PFSK-1 (cell line): ENCODE measurements around the gene ZNF675.

Source experiments
- FOXP2 ChIP-seq: optimal IDR thresholded peaks from 2 replicates; pipeline ENCODE3; 2011; ENCODE audit warnings: borderline replicate concordance, control low read depth, inconsistent platforms; ENCODE audit not compliant: insufficient read depth; ENCODE audit errors: extremely low read length, extremely low read depth
- POLR2AphosphoS5 ChIP-seq: IDR thresholded peaks from 2 replicates; pipeline ENCODE4 v1.6.1; 2012; ENCODE audit warnings: low read depth, mild to moderate bottlenecking, control low read depth, low read length, moderate library complexity
- SIN3A ChIP-seq: IDR thresholded peaks from 2 replicates; pipeline ENCODE4 v1.6.1; 2012; ENCODE audit warnings: mild to moderate bottlenecking, low read length, moderate library complexity, borderline replicate concordance; ENCODE audit not compliant: insufficient read depth
- TAF1 ChIP-seq: IDR thresholded peaks from 2 replicates; pipeline ENCODE4 v1.6.1; 2012; ENCODE audit warnings: low read length, control low read depth, borderline replicate concordance; ENCODE audit not compliant: insufficient read depth
- TF ChIP-seq, protein P1 (sequence below), 2 experiments: IDR thresholded peaks; 2 replicates each; pipeline versions ENCODE4 v1.6.1 to v1.8.0; 2011 to 2012; ENCODE audit warnings: low read depth in 2 of 2, low read length in 2 of 2, control low read depth in 1 of 2, inconsistent platforms in 1 of 2, mild to moderate bottlenecking in 1 of 2, moderate library complexity in 1 of 2; ENCODE audit not compliant: insufficient read depth in 1 of 2

ZNF675 gene

DNA sequence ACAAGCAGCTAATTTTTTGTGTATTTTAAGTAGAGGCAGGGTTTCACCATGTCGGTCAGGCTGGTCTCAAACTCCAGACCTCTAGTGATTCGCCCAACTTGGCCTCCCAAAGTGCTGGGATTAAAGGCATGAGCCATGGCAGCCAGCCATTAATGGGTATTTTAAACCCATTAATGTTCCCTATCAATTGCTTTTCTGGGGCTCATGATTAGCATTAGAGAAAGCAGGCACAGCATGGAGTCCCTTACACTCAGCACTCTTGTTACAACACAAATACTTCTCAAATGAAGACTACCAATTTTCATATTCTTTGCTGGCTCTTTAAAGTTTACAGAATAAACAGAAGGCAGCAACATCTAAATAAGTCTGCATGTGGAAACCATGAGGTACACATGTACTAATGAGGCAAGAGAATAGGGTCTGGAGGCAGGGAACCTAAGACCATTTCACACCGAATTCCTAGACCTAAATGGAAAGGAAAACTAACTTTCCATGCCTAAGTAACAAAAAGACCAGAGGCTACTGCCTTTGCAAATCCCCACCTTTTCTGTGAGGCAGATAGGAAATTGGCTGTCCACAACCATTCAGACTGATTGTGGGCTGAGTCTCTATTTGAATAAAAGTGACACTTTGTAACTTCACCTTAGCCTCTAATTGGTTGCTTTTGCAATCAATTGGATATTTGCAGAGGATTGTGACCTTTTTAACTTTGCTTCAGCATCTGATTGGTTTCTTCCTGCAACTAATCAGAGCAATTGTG is 21.2 kb downstream of the ZNF675 start:
- TF ChIP-seq, protein P1, sequence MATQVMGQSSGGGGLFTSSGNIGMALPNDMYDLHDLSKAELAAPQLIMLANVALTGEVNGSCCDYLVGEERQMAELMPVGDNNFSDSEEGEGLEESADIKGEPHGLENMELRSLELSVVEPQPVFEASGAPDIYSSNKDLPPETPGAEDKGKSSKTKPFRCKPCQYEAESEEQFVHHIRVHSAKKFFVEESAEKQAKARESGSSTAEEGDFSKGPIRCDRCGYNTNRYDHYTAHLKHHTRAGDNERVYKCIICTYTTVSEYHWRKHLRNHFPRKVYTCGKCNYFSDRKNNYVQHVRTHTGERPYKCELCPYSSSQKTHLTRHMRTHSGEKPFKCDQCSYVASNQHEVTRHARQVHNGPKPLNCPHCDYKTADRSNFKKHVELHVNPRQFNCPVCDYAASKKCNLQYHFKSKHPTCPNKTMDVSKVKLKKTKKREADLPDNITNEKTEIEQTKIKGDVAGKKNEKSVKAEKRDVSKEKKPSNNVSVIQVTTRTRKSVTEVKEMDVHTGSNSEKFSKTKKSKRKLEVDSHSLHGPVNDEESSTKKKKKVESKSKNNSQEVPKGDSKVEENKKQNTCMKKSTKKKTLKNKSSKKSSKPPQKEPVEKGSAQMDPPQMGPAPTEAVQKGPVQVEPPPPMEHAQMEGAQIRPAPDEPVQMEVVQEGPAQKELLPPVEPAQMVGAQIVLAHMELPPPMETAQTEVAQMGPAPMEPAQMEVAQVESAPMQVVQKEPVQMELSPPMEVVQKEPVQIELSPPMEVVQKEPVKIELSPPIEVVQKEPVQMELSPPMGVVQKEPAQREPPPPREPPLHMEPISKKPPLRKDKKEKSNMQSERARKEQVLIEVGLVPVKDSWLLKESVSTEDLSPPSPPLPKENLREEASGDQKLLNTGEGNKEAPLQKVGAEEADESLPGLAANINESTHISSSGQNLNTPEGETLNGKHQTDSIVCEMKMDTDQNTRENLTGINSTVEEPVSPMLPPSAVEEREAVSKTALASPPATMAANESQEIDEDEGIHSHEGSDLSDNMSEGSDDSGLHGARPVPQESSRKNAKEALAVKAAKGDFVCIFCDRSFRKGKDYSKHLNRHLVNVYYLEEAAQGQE (IDR thresholded peaks at IDR 0.05; ENCODE audit: insufficient read depth in 1 of 2, low read depth in 2 of 2, low read length in 2 of 2) = no peak
- TF ChIP-seq TAF1 (no peak), POLR2AphosphoS5 (no peak), FOXP2 (no peak), SIN3A (no peak)
